SK-N-MC (cell line): ENCODE data around the gene KRT40.

Source experiments
- FOXP2 ChIP-seq: optimal IDR thresholded peaks from 2 replicates; pipeline ENCODE3; 2011; ENCODE audit warnings: mild to moderate bottlenecking, moderate library complexity; ENCODE audit not compliant: insufficient read depth; ENCODE audit errors: extremely low read length, control extremely low read depth
- POLR2AphosphoS5 ChIP-seq: IDR thresholded peaks from 2 replicates; pipeline ENCODE4 v1.6.1; 2012; ENCODE audit warnings: mild to moderate bottlenecking, low read depth, low read length, borderline replicate concordance

- TF ChIP-seq POLR2AphosphoS5 (no peak), FOXP2 (no peak)
These were observed 30.2 kb downstream of the KRT40 start for GRCh38 chr17:40953881-40954280.
